Stimulated activated CD4-positive, alpha-beta T cell treated with anti-CD3 and anti-CD28 coated beads, Interleukin-2, amount 100 ng/mL, for 4 hours (primary cell): ENCODE measurements around the gene KRTAP10-1.

Experiments used
- DNase-seq: peaks from one replicate; pipeline ENCODE4 v3.0.0-alpha.2; 2020; ENCODE audit warnings: low read depth

KRTAP10-1 gene

DNA sequence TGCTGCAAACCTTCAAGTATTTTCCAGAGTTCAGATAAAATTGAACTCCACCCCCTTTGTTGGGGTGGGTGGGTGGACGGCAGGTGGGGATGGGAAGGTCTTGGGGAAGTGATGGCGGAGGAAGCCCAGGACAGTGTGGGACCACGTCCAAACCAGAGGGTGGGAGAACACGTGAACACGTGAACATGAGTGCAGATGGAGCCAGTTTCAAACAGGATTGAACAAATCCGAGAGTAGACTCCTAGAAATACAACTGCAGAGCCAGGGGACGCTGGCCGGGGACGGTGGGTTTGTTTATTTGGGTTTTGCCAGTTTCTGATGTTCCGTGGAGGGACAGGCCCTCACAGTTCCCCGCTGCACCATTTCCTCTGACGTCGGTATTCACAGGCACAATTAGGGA is 8.4 kb upstream of the KRTAP10-1 start:
- DNase-seq: no peak

DNA sequence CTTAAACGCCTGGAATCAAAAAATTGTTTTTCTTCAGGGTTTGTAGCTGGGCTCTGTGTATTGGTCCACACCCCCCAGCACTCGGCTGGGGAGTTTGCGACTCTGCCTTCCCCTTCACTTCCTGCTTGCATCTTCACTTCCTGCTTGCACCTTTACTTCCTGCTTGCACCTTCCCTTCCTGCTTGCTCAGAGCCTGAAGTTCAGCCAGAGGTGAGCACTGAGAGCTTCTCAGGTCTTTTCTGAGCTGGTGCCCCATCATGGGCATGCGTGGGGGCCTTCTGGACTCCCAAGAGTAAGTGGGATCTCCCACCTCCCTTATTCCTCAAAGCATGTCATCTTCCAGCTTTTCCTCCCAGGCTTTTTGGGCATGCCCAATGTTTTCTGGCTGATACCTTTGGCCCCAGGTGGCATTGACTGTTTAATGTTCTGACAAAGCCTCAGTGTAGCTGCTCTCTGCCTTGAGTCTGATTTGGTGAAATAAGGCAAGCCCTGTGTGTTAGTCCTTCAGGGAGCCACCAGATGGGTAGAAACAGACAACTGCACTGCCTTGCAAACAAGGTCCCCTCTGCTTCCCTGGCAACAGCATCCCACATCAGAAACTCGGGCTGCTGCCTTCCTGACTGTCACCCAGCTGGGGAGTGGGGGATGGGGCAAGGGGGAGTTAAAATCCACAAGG is 7.8 kb upstream of the KRTAP10-1 start:
- DNase-seq: peak; percentile 14

DNA sequence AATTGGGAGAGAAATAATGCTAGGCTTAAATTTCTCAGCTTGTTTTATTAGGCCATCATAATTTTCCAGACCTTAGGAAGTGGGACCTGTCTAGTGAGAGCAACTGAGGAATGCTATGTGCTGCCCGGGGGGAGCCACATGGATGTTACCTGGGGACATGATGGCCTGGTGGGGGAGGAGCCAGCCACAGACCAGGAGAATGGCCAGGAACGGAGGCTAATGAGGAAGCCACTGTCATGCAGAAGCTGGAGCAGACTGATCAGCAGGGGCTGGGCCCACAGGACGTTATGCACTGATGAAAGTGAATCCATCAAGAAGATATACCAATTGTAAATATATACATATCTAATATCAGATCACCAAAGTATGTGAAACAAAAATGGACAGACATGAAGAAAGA is 4.6 kb upstream of the KRTAP10-1 start:
- no peak for DNase-seq

DNA sequence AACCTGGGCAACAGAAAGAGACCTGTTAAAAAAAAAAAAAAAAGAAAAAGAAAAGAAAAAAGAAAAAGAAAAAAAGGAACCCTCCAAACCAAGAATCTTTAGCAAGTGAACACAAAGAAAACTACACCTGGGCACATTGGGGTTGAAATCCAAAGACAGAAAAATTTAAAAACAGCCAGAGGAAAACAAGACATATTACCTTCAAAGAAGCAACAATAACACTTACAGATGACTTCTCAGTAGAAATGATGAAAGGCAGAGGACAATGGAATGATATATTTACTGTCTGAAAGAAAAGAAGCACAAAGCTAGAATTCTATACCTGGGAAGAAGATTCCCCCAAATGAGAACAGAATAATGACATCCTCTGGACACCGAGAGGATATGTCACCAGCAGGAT is 2.7 kb upstream of the KRTAP10-1 start:
- DNase-seq: no peak

DNA sequence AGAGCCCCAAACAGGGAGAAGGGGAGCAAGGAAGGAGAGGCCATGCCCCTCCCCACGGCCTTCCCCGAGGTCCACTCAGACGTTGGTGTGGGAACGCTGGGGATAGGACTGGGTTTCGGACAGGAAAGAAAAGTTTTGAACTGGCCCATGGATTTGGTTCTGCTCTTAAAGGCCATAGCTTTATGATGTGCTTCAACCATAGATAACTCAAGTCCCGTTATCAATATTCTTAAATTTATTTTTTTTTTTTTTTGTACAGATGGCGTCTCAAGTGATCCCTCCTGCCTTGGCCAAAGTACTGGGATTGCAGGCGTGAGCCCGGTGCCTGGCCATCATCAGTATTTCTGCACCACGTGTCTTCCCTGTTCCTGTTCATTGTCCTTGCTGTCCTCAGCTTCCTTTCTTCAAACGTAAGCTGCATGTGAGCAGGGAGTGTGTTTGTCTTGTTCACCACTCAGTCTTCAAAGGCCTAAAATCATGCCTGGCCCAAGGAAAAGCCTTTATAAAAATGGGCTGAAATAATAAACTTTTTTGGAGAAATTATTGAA is 820 bp upstream of the KRTAP10-1 start:
- DNase-seq: no peak

DNA sequence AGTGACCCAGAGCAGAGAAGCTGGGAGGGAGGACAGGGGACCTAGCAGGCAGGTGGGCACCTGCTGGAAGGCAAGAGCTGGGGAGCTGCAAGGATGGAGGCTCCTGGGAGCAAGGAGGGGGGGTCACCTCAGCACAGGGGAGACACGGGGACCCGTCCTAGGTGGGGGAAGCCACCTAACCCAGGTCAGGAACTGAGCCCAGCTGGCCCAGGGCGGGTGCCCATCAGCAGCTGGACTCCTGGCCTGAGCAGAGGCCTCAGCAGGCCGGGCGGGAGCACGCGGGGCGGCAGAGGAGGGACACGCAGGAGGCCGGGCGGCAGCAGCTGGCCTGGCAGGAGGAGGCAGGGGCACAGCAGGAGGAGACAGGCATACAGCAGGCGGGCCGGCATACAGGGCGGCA is 949 bp downstream of the KRTAP10-1 start:
- no peak for DNase-seq

DNA sequence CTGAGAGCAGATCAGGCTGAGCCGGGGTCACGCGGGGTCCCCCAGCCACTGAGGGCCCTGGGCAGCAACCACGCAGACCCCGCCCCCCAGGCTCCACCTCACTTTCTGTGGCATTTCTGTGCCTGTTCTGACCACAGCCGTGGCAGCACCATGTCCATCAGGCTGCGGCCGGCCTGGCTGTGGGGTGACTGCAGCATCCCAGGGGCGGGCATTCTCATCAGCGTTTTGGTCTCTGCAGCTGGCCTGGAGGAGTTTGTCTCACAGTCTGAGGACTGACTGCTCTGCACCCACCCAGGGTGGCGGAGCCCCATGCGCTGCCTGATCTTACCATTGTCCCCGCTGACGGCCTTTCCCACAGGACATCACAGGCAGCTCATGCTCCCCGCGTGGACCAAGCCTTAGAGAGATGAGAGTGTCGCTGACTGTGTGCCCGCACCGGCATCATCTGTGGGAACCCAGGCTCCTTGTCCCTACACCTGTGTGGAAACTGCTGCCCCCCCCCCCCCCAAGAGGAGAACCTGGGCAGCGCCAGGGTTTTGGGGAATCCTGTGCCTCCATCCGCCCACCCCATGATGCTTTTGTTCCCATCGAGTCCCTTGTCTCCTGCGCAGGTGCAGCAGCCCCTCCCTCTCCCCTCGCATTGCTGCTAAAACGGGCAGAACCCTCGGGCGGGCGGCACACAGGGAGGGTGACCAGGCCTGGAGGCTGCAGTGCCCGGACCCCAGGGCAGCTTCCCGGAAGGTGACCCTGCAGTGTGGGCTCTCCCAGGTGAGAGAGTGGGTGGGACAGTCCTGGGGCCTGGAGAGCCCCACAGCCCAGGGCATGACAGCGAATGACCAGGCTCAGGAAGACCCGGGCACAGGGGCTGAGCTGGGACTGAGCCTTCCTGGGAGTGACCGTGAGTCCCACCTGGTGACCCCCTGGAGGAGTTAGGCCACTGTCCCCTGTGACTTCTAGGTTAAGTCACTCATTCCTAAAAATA is 1.8 kb downstream of the KRTAP10-1 start:
- DNase-seq: no peak

DNA sequence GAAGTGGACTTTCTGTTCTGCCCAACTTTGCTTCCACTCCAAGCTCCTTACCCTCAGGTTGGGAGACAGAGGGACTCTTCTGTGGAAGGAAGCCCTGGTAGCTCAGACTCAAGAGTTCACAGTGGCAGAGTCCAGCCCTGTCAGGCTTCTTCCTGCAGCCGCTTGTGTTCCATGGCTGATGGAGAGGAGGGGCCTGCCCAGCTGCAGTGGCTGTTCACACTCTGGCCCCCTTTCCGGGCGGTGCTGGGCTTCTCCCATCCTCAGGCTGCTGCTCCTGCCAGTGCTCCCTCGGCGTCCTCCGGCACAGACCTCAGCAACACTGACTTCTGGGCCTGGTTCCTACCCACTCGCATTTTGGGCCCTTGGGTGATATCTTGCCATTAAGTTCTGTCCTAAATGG is 4.0 kb downstream of the KRTAP10-1 start:
- DNase-seq: no peak

DNA sequence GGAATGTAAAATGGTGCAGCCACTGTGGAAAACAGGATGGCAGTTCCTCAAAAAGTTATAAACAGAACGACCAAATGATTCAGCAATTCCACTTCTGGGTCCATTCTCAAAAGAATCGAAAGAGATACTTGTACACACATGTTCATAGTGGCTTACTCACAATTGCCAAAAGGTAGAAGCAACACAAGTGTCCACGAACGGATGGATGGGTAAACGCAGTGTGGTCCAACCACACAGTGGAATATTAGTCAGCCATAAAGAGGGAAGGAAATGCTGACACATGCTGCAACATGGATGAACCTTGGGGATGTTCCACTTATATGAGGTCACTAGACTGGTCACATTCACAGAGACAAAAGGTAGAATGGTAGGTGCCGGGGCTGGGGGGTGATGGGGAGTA is 5.3 kb downstream of the KRTAP10-1 start:
- DNase-seq: no peak

DNA sequence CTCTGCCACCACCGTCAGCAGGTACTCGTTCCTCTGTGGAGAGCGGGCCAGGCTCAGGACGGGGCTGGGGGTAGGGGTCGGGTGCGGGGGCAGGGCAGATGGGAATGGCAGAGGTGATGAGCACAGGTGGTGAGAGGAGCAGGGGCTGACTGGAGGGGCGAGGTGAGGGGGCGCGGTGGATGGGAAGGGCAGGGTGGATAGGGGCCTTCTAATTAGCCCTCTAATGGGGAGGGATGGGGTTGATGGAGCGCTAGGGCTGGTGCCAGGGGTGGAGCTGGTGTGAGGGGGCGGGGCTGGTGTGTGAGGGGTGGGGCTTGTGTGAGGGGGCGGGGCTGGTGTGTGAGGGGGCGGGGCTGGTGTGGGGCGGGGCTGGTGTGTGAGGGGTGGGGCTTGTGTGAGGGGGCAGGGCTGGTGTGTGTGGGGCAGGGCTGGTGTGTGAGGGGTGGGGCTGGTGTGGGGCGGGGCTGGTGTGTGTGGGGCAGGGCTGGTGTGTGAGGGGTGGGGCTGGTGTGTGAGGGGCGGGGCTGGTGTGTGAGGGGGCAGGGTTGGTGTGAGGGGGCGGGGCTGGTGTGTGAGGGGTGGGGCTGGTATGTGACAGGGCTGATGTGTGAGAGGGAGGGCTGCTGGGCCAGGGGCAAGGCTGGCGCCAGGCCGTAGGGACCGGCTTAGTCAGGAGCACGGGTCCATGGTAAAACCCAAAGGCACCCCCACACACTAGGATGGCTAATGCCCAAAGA is 5.9 kb downstream of the KRTAP10-1 start:
- no peak for DNase-seq

DNA sequence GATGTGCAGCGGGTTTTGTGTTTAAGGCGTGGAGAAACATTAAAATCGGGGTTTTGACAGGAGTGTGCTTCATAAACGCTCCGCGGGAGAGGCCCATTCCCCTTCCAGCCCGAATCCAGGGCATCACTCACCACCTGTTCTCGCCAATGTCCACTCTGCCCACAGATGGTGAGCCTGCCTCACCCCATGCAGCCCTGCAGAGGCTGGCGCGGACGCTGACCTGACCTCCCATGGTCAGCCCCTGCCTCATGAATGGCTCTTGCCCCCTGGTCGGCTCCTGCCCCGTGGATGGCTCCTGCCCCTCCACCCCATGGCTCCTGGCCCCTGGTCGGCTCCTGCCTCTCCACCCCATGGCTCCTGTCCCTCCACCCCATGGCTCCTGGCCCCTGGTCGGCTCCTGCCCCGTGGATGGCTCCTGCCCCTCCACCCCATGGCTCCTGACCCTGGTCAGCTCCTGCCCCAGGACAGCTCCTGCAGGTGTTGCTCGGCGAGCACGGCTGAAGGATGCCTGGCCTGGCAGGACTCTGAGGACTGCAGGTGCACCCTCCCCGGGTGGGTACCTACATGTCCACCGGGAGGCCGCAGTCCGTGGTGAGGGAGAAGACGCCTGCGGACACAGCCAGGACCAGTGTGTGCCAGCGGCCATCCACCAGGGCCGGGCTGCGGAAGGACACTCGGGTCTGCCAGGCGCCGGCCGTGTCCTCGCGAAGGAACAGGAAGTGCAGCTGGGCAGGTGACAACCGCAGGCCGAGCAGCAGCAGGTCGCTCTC is 6.7 kb downstream of the KRTAP10-1 start:
- DNase-seq: no peak

DNA sequence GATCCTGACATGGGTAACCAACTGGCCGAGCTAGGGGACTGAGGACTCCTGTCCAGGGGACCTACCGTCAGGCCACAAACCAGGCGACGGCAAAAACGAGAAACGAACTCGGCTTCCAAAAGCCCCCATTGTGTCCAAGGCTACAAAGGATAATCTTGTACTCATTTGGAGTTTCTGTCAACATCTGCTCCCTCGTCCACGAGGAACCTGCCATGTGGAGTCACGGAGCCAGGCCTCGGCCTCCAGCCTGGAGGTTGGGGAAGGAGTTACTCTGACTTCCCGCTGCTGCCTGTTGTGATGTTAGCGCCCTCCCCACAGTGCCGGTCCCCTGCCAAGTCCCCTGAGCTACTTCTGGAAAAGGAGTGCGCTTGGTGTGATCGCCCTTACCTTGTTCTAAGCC is 7.3 kb downstream of the KRTAP10-1 start:
- no peak for DNase-seq

DNA sequence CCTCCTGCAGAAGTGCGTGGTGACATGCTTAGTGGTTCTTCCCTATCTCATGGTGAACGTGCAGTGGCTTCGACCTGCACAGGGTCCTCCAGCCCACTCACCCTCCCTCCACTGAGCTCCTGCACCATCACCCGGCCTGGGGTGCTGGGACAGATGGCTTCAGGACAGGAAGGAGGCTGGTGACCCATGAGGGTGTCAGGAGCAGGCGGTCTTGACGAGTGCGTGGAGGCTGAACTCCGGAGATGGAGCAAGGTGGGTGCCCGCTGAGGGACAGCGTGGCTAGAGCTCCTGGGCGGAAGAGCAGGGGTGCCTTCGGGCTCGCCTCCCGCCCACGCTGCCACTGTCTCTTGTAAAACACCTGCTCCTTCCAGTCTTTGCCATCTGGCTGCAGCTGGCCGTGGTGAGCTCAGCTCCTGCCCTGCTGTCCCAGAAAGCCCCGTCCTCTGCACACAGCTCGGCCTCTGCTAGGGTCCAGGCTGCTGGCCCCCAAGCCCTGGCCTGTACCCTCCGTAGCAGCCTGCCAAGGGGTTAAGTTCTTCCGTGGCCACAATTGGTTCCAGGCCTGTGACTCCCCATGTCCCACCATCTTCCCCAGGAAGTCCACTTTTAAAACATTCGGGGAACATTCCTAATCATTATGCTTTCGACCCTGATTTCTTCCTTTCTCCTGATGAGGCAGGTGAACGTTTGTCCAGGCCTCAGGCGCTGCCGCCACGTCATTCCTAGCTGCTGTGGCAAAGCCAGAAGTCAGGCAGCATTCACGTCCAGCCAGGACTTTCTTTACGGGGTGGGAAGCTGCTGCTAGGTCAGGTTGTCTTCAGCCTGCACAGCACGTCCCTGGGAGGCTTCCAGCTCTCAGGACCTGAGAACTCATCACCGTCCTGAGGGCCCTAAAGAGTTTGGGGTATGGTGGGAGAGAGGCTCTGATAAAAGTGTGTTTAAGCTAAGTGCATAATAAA is 8.1 kb downstream of the KRTAP10-1 start:
- no peak for DNase-seq

DNA sequence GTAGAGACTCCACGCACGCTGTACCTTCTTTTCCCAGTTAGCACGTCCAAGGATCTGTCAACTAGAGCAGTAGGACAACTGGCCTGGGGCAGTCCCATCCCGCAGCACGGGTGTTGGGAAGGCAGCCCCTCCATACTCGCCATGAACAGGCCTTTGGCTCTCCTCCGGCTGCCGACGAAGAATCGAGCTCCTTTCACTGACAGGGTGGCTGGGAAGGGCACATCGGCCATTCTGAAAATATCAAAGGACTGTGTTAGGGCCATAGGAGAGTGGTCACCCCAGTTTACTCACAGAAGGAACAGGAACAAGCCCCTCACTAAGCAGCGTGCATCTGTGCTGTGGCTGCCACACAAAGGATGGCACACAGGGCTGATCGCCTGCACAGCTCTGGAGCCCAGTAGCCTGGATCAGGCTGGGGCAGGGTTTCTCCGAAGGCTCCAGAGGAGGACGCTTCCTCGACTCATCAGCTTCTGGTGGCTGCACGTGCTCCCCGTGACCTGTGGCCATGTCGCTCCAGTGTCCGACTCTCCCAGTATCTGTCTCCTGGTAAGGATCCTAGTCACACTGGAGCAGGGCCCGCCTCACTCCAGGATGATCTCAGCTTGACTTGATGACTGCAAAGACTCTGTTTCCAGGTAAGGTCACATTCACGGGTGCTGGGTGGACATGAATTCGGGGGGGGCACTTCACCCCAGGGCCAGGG is 8.9 kb downstream of the KRTAP10-1 start:
- no peak for DNase-seq

DNA sequence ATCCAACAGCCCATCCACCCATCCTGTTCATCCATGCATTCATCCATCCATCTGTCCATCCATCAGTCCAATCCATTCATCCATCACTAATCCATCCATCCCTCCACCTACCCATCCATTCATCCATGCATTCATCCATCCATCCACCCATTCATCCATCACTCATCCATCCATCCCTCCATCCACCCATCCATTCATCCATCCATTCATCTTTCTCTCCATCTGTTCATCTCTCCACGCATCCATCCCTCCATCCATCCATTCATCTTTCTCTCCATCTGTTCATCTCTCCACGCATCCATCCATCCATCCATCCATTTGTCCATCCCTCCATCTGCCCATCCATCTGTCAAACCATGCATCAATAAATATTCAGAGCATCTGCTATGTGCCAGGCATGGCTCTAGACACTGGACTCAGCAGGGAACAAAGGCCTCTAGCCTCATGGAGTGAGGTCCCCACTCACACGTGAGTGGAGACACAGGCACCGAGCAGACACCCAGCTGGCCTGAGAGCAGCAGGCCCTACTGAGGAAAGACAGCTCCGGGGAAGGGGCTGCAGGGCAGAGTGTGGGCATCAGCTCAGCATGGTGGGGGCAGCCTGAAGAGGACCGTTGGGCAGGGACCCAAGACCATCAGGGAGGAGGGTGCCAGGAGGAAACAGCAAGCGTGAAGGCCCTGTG is 9.6 kb downstream of the KRTAP10-1 start:
- no peak for DNase-seq

DNA sequence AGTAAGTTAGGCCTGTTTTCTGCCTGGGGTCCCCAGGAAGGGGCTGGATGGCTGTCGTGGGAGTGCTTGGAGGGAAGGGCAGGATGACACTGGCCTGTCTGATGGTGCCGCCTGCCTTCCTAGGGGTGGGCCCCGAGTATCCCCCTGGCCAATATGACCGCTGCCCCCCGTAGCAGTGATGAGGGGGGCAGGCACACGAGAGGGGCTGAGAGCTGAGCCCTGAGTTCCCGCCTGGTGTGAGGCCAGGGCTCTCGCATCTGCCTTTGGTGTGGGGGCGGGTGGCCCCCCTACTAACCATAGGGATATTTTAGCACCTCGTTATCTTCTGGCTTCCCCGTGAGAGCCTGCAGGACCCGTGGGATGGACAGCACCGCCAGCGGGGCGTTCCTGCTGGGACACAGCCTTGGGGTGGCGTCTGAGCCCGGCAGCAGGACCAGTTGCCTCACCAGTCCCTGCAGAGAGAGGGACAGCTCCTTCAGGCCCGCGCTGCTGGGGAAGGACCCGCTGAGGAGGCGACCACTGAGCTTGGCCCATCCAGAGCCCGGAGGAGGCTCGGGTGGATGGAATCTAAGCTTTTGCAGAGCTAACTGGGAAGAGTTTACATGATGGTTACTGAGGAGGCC is 10.4 kb downstream of the KRTAP10-1 start:
- DNase-seq: no peak

DNA sequence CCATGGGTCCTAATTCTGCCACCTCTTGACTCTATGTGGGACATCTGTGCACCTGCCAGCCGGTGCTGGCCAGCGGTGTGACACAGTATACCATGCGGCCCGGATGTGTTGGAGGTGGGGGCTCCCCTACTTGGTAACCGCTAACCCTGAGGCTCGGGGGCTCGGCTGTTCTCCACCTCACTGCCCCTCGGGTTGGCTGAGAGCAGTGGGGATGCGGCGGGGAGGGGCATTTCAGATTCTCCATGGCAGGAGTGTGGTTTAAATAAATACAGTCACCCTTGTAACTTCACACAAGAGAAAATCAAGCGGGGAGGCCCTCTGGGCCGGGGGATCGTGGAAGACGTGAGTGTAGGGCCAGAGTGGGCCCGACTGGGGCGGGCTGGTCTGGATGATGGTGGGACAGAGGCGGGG is 11.0 kb downstream of the KRTAP10-1 start:
- no peak for DNase-seq

DNA sequence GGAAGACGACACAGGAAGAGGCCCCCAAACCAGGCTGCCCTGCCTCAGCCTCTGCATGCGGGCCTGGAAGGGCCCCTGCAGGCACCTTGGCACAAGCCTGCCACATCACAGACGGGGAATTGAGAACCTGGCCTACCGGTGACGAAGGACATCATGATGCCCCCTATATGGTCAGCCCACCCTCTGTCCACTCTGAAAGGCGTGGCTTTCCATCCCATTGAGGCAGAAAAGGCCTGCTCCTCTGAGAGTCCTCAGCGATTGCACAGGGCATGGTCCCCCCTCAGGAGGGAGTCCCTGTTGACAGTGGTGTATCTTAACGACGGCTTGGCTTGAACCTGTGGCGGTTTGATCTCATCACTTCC is 11.4 kb downstream of the KRTAP10-1 start:
- no peak for DNase-seq
